22Rv1 (cell line): ENCODE measurements around the gene PCSK5.

Experiments used
- H3K27ac ChIP-seq: fragments of 450-650 bp; 2 replicates; pipeline ENCODE4 v1.5.1; 2017
- ZFX ChIP-seq: fragments of 450-650 bp; IDR thresholded peaks from 2 replicates; pipeline ENCODE4 v1.6.1; 2017; ENCODE audit warnings: antibody characterized with exemption, borderline replicate concordance
- TF ChIP-seq, protein P1 (sequence below): fragments of 450-650 bp; IDR thresholded peaks from 2 replicates; pipeline ENCODE4 v1.5.1; 2017; ENCODE audit warnings: mild to moderate bottlenecking

Gene PCSK5

DNA sequence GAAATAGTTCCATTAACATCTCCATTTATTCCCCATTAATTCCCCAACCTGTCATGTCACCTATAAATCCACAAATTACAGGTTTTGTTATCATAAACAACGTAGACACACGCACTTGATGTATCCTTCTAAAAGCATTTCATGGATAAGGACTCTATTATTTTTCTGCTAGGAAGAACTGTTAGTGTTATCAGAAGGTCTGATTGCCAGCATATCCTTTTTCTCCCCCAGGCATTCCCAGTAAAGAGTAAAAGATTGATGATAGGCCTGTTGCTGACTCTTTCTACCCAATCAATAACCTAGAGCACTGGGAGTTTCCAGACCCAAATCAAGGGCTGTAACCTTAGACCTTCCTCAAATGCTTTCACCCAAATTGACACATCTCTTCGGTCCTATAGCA lies 442.9 kb downstream of the PCSK5 start:
- TF ChIP-seq, protein P1, sequence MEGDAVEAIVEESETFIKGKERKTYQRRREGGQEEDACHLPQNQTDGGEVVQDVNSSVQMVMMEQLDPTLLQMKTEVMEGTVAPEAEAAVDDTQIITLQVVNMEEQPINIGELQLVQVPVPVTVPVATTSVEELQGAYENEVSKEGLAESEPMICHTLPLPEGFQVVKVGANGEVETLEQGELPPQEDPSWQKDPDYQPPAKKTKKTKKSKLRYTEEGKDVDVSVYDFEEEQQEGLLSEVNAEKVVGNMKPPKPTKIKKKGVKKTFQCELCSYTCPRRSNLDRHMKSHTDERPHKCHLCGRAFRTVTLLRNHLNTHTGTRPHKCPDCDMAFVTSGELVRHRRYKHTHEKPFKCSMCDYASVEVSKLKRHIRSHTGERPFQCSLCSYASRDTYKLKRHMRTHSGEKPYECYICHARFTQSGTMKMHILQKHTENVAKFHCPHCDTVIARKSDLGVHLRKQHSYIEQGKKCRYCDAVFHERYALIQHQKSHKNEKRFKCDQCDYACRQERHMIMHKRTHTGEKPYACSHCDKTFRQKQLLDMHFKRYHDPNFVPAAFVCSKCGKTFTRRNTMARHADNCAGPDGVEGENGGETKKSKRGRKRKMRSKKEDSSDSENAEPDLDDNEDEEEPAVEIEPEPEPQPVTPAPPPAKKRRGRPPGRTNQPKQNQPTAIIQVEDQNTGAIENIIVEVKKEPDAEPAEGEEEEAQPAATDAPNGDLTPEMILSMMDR: no peak
- TF ChIP-seq ZFX: no peak
- H3K27ac ChIP-seq: no peak overlapping the region

GRCh38 chr9:76333964-76334363 lies 443.5 kb downstream of the PCSK5 start:
- H3K27ac ChIP-seq: no peak overlapping the region
- no peak for TF ChIP-seq ZFX
- TF ChIP-seq, protein P1: no peak

DNA sequence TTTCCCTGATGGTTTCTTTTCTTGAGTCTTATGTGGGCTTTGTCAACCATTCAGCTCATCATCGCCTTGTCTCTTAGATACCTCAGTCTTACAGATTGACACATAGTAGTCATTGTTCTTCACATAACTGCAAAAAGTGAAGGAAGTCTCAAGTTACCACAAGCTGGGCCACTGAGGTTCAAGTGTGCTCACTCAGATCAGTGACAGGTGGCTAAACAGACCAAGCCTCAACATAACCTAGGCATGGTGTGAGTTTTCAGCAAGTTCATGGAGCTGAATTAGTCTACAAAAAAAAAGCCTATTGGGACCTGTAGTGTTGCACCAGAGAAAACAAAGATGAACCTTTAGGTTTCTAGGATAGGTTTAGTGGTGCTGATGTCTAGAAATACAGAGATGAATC lies 445.6 kb downstream of the PCSK5 start:
- TF ChIP-seq, protein P1: no peak
- TF ChIP-seq ZFX: no peak

GRCh38 chr9:76338418-76338817 lies 447.9 kb downstream of the PCSK5 start:
- no peak for TF ChIP-seq ZFX
- TF ChIP-seq, protein P1: no peak
- H3K27ac ChIP-seq: no peak overlapping the region

More for the DNA sequence above, 445.6 kb downstream of the PCSK5 start:
- H3K27ac ChIP-seq: no peak overlapping the region

- H3K27ac ChIP-seq: no peak overlapping the region
- no peak for TF ChIP-seq ZFX
- TF ChIP-seq, protein P1: no peak
Measured at GRCh38 chr9:76341616-76342015, 451.1 kb downstream of the PCSK5 start.

DNA sequence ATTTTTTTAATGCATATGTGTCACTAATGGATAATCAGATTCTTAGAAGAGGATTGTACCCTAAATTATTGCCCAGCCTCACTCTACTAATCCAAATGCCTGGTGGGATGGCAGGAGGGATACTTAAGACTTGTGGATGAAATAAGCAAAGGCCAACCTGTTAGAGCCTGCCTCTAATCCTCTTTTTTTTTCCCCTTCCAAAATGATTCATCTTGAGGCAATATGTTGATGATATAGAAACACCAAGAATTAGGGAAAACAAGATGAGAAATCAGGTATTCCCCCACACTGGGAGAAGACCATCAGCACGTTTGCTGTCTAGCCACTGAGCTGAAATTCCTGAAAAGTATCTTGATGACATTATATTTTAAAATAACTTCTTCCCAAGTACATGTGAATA lies 451.7 kb downstream of the PCSK5 start:
- no peak for TF ChIP-seq ZFX
- TF ChIP-seq, protein P1: no peak
- no peak overlapping the region for H3K27ac ChIP-seq

DNA sequence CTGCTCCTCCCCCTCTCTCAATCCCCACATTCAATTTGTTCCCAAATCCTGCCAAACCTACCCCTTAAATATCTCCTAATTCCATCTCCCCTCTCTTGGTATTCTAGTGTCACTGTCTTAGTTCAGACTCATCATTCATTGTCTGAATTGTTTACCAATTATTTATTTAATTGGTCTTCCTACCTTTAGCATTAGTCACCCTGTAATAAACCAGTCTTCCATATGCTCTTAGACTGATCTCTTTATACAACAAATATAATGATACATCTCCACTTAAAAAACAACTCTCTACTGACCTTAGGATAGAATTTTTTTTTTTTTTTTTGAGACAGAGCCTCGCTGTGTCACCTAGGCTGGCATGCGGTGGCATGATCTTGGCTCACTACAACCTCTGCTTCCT lies 452.4 kb downstream of the PCSK5 start:
- TF ChIP-seq, protein P1: no peak
- TF ChIP-seq ZFX: no peak
- no peak overlapping the region for H3K27ac ChIP-seq
